ENCODE data around the gene KRTAP13-4. TPM values are rescaled to one million over a fixed set of nuclear protein-coding genes. Genes with fewer than 3 reads are reported as not detected.

The KRTAP13-4 gene
- total and polyA plus RNA-seq, 3 experiments from 2014 or later: not detected

- no peaks in the 10 kb centered on the region for H3K4me1 Mint-ChIP-seq
- no peaks in the 10 kb centered on the region for H3K27me3 ChIP-seq (ENCODE audit: insufficient read depth, low read length, poor library complexity, severe bottlenecking)
- no peaks in the 10 kb centered on the region for H3K4me1 ChIP-seq (ENCODE audit: insufficient read depth, low read length)
- ChIA-PET CTCF (no interaction called here), POLR2A (interaction anchor here (0.6 kb wide), 1 partner anchor 97 kb away, joined by 3 read pairs; the partner anchor contains the start of gene KRTAP27-1)
- no peaks in the 10 kb centered on the region for H3K9me3 ChIP-seq (ENCODE audit: low read length)
- H3K27ac Mint-ChIP-seq: no peak overlapping the region
- no peaks in the 10 kb centered on the region for H3K36me3 ChIP-seq (ENCODE audit: insufficient read depth, low read length)
- H3K9me3 Mint-ChIP-seq: peaks cover 0 to 4% (median 0%) of the 10 kb centered on the region in 5 donors
- DNase-seq: no peak
- H3K36me3 Mint-ChIP-seq: no peaks in the 10 kb centered on the region
- H3K27ac ChIP-seq (ENCODE audit: low read depth, low read length): no peak overlapping the region
- no peak overlapping the region for H3K4me3 Mint-ChIP-seq
- no peaks in the 10 kb centered on the region for H3K27me3 Mint-ChIP-seq
- H3K4me3 ChIP-seq (ENCODE audit: low read length): no peak overlapping the region
Observed at GRCh38 chr21:30434033-30434631, 4.1 kb downstream of the KRTAP13-4 start.

GRCh38 chr21:30437010-30437565 lies 7.1 kb downstream of the KRTAP13-4 start:
- ChIA-PET CTCF (interaction anchor here (0.7 kb wide), 1 partner anchor 88 kb away, joined by 3 read pairs; the partner anchor contains the start of gene KRTAP23-1), POLR2A (no interaction called here)
- Histone ChIP-seq H3K4me3 (ENCODE audit: low read length) (no peak overlapping the region), H3K36me3 (ENCODE audit: insufficient read depth, low read length) (no peaks in the 10 kb centered on the region), H3K4me1 (ENCODE audit: insufficient read depth, low read length) (no peaks in the 10 kb centered on the region), H3K9me3 (ENCODE audit: low read length) (no peaks in the 10 kb centered on the region), H3K27ac (ENCODE audit: low read depth, low read length) (no peak overlapping the region), H3K27me3 (ENCODE audit: insufficient read depth, low read length, poor library complexity, severe bottlenecking) (no peaks in the 10 kb centered on the region)
- H3K9me3 Mint-ChIP-seq: peaks cover 0 to 10% (median 0%) of the 10 kb centered on the region in 5 donors
- no peaks in the 10 kb centered on the region for H3K27me3 Mint-ChIP-seq
- H3K4me3 Mint-ChIP-seq: no peak overlapping the region
- H3K36me3 Mint-ChIP-seq: no peaks in the 10 kb centered on the region
- no peaks in the 10 kb centered on the region for H3K4me1 Mint-ChIP-seq
- no peak overlapping the region for H3K27ac Mint-ChIP-seq
- no peak for DNase-seq

- H3K36me3 Mint-ChIP-seq: no peaks in the 10 kb centered on the region
- Histone ChIP-seq H3K4me1 (ENCODE audit: insufficient read depth, low read length) (no peaks in the 10 kb centered on the region), H3K27ac (ENCODE audit: low read depth, low read length) (no peak within 1 kb of the TSS), H3K9me3 (ENCODE audit: low read length) (no peaks in the 10 kb centered on the region), H3K4me3 (ENCODE audit: low read length) (no peak within 1 kb of the TSS), H3K36me3 (ENCODE audit: insufficient read depth, low read length) (no peaks in the 10 kb centered on the region), H3K27me3 (ENCODE audit: insufficient read depth, low read length, poor library complexity, severe bottlenecking) (no peaks in the 10 kb centered on the region)
- H3K4me1 Mint-ChIP-seq: no peaks in the 10 kb centered on the region
- H3K9me3 Mint-ChIP-seq: peaks cover 0 to 6% (median 0%) of the 10 kb centered on the region in 5 donors
- no peak within 1 kb of the TSS for H3K4me3 Mint-ChIP-seq
- peak within 1 kb of the TSS in 2 of 8 donors; percentile 48 to 55 for H3K27ac Mint-ChIP-seq
- no peaks in the 10 kb centered on the region for H3K27me3 Mint-ChIP-seq
- POLR2A ChIA-PET: no interaction called here
- DNase-seq: no peak
- CTCF ChIA-PET: no interaction called here
Observed at GRCh38 chr21:30439975-30440374, 10.0 kb downstream of the KRTAP13-4 start, which contains the start of gene KRTAP15-1. KRTAP15-1 (plus strand) TSS chr21:30440275; CDS start chr21:30440328, 53 bp downstream.

GRCh38 chr21:30443226-30443625 lies 13.2 kb downstream of the KRTAP13-4 start:
- POLR2A ChIA-PET: no interaction called here
- H3K9me3 Mint-ChIP-seq: peaks cover 0 to 6% (median 2%) of the 10 kb centered on the region in 5 donors
- Histone ChIP-seq H3K27ac (ENCODE audit: low read depth, low read length) (no peak overlapping the region), H3K4me1 (ENCODE audit: insufficient read depth, low read length) (no peaks in the 10 kb centered on the region), H3K27me3 (ENCODE audit: insufficient read depth, low read length, poor library complexity, severe bottlenecking) (no peaks in the 10 kb centered on the region), H3K36me3 (ENCODE audit: insufficient read depth, low read length) (no peaks in the 10 kb centered on the region), H3K9me3 (ENCODE audit: low read length) (no peaks in the 10 kb centered on the region), H3K4me3 (ENCODE audit: low read length) (no peak overlapping the region)
- CTCF ChIA-PET: no interaction called here
- no peaks in the 10 kb centered on the region for H3K27me3 Mint-ChIP-seq
- DNase-seq: no peak
- no peaks in the 10 kb centered on the region for H3K36me3 Mint-ChIP-seq
- H3K27ac Mint-ChIP-seq: no peak overlapping the region
- H3K4me1 Mint-ChIP-seq: no peaks in the 10 kb centered on the region
- no peak overlapping the region for H3K4me3 Mint-ChIP-seq

GRCh38 chr21:30444204-30444603 lies 14.2 kb downstream of the KRTAP13-4 start:
- Mint-ChIP-seq H3K4me3 (no peak overlapping the region), H3K27me3 (no peaks in the 10 kb centered on the region)
- H3K9me3 ChIP-seq (ENCODE audit: low read length): no peaks in the 10 kb centered on the region

GRCh38 chr21:30447056-30447455 lies 17.0 kb downstream of the KRTAP13-4 start:
- CTCF ChIA-PET: no interaction called here
- Mint-ChIP-seq H3K4me1 (no peaks in the 10 kb centered on the region), H3K27me3 (no peaks in the 10 kb centered on the region)

More at GRCh38 chr21:30444204-30444603, 14.2 kb downstream of the KRTAP13-4 start:
- Histone ChIP-seq H3K36me3 (ENCODE audit: insufficient read depth, low read length) (no peaks in the 10 kb centered on the region), H3K27ac (ENCODE audit: low read depth, low read length) (no peak overlapping the region), H3K4me3 (ENCODE audit: low read length) (no peak overlapping the region), H3K4me1 (ENCODE audit: insufficient read depth, low read length) (no peaks in the 10 kb centered on the region), H3K27me3 (ENCODE audit: insufficient read depth, low read length, poor library complexity, severe bottlenecking) (no peaks in the 10 kb centered on the region)
- Mint-ChIP-seq H3K36me3 (no peaks in the 10 kb centered on the region), H3K9me3 (peaks cover 0 to 6% (median 2%) of the 10 kb centered on the region in 5 donors), H3K4me1 (no peaks in the 10 kb centered on the region), H3K27ac (no peak overlapping the region)
- no peak for DNase-seq
- POLR2A ChIA-PET: no interaction called here
- CTCF ChIA-PET: no interaction called here

GRCh38 chr21:30448514-30448913 lies 18.5 kb downstream of the KRTAP13-4 start:
- Mint-ChIP-seq H3K4me1 (no peaks in the 10 kb centered on the region), H3K4me3 (no peak overlapping the region), H3K9me3 (peaks cover 0 to 4% (median 1%) of the 10 kb centered on the region in 5 donors), H3K36me3 (no peaks in the 10 kb centered on the region), H3K27ac (no peak overlapping the region), H3K27me3 (no peaks in the 10 kb centered on the region)
- Histone ChIP-seq H3K27ac (ENCODE audit: low read depth, low read length) (no peak overlapping the region), H3K27me3 (ENCODE audit: insufficient read depth, low read length, poor library complexity, severe bottlenecking) (no peaks in the 10 kb centered on the region), H3K4me3 (ENCODE audit: low read length) (no peak overlapping the region), H3K4me1 (ENCODE audit: insufficient read depth, low read length) (no peaks in the 10 kb centered on the region), H3K9me3 (ENCODE audit: low read length) (no peaks in the 10 kb centered on the region), H3K36me3 (ENCODE audit: insufficient read depth, low read length) (no peaks in the 10 kb centered on the region)
- DNase-seq: no peak
- CTCF ChIA-PET: no interaction called here
- POLR2A ChIA-PET: no interaction called here

More at GRCh38 chr21:30447056-30447455, 17.0 kb downstream of the KRTAP13-4 start:
- no peak for DNase-seq
- no peaks in the 10 kb centered on the region for H3K27me3 ChIP-seq (ENCODE audit: insufficient read depth, low read length, poor library complexity, severe bottlenecking)
- no peaks in the 10 kb centered on the region for H3K36me3 ChIP-seq (ENCODE audit: insufficient read depth, low read length)
- H3K4me3 ChIP-seq (ENCODE audit: low read length): no peak overlapping the region
- H3K9me3 ChIP-seq (ENCODE audit: low read length): no peaks in the 10 kb centered on the region
- H3K27ac ChIP-seq (ENCODE audit: low read depth, low read length): no peak overlapping the region
- H3K4me1 ChIP-seq (ENCODE audit: insufficient read depth, low read length): no peaks in the 10 kb centered on the region
- no peak overlapping the region for H3K4me3 Mint-ChIP-seq
- POLR2A ChIA-PET: no interaction called here
- peaks cover 0 to 4% (median 0%) of the 10 kb centered on the region in 5 donors for H3K9me3 Mint-ChIP-seq
- H3K27ac Mint-ChIP-seq: no peak overlapping the region
- no peaks in the 10 kb centered on the region for H3K36me3 Mint-ChIP-seq

- no peak for DNase-seq
- Histone ChIP-seq H3K4me3 (ENCODE audit: low read length) (no peak overlapping the region), H3K27ac (ENCODE audit: low read depth, low read length) (no peak overlapping the region), H3K27me3 (ENCODE audit: insufficient read depth, low read length, poor library complexity, severe bottlenecking) (no peaks in the 10 kb centered on the region), H3K9me3 (ENCODE audit: low read length) (no peaks in the 10 kb centered on the region), H3K36me3 (ENCODE audit: insufficient read depth, low read length) (no peaks in the 10 kb centered on the region), H3K4me1 (ENCODE audit: insufficient read depth, low read length) (no peaks in the 10 kb centered on the region)
- Mint-ChIP-seq H3K36me3 (no peaks in the 10 kb centered on the region), H3K9me3 (peaks cover 0 to 11% (median 3%) of the 10 kb centered on the region in 5 donors), H3K4me3 (no peak overlapping the region), H3K27ac (no peak overlapping the region), H3K27me3 (no peaks in the 10 kb centered on the region), H3K4me1 (no peaks in the 10 kb centered on the region)
- ChIA-PET POLR2A (no interaction called here), CTCF (no interaction called here)
Observed at GRCh38 chr21:30463713-30464112, 33.7 kb downstream of the KRTAP13-4 start.
